GM18870 (cell line): ENCODE measurements around the gene FNDC4.

Experiments used
- ATAC-seq: cut with Tn5 transposase; IDR thresholded peaks from one replicate; pipeline ENCODE4 v1.9.1; 2021; ENCODE audit warnings: moderate library complexity; ENCODE audit not compliant: unreplicated experiment

The FNDC4 gene

GRCh38 chr2:27494284-27494943 lies 586 bp downstream of the FNDC4 start:
- ATAC-seq: no peak

DNA sequence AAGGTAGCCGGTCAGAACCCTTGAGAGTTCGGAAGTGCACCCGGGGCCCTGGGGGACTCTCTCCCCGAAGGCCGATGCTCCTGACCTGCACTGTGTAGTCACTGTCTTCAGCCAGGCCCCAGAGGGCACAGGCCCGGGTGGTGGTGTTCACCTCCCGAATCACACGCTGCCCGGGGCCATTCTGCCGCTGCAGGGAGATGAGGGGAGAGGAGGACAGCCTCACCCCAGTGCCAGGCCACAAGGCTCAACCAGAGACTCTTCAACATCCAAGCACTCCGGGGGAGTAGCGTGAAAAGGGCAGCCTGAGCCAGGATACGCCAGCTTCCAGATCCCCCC lies 1.1 kb downstream of the FNDC4 start:
- no peak for ATAC-seq

DNA sequence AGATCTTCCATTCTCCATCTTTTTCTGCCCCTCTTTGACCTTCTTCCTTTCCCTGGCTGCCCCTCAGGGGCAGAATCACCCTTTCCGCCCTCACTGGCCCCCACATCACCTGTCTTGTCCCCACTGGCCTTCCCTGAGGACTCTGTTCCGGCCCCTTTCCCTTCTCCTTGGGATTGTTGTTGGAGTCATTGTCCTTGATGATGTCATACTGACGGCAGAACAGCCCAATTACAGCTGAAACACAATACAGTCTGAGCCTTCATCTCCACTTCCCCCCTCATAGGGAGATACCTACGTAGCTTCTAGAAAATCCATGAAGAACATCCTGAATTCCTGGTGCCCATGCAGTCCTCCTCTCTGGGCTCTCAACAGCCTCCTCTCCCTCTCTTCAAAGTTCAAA lies 2.4 kb downstream of the FNDC4 start:
- ATAC-seq: no peak

DNA sequence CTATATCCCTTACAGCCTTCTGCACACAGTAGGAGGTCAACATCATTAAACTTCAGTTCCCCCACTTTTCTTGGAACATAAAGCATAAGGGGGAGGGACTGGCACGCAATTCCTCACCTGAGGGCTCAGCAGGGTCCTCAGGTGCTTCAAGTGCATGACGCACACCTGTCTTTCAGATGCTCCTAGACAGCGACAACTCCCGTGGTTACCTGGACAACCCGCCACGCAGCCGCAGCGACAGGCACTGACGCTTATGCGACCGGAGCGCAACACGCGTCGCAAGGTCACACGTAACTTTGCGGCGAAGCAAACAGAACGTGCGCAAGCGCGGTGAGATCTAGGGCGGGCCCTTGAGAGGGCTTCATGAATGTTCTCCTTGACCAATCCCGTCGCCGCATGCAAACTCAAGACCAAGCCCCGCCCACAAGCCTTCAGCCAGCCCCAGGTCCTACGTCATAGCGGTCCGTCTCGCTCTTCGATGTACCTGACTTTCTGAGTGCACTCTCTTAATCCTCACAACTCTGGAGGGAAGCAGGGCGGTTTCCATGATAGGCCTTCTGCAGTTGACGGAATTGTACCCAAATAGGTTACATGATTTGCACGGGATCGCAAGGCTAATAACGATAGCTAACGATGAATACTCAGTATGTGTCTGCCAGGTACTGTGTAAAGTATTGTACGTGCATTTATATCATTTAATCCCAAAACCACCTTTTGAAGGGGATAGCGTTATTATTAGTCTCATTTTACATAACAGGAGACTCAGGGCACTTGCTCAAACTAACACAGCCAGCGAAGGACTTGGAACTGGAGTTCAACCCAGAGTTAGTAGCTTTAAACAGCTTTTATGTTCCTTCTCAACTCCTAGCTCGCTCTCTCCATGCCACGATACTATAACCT lies 5.3 kb downstream of the FNDC4 start, which contains the start of gene IFT172:
Gene IFT172, minus strand, starts transcription at position 246 of the 900 bp plus-strand sequence. Its CDS starts 90 bp downstream, at position 156.
- peak; percentile 92 for ATAC-seq

DNA sequence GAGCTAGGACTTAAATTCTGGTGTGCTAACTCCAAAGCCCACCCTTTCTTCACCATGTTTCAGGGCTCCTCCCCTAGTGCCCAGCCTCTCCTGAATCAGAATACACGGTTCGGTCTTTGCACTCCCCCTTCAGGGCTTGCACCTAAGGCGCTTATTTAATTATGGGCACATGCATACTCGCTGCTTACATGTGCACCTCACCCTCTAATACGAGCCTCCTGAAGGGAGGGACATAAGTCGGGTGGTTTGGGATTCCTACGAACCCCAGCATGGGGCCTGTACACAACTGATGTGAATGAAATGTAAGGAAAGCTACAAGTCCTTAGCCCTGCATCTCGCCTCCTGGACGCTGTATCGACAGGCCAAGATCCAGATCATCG lies 5.9 kb downstream of the FNDC4 start:
- peak; percentile 10 for ATAC-seq

- ATAC-seq: no peak
Measured at GRCh38 chr2:27485496-27485895, 9.5 kb downstream of the FNDC4 start.

DNA sequence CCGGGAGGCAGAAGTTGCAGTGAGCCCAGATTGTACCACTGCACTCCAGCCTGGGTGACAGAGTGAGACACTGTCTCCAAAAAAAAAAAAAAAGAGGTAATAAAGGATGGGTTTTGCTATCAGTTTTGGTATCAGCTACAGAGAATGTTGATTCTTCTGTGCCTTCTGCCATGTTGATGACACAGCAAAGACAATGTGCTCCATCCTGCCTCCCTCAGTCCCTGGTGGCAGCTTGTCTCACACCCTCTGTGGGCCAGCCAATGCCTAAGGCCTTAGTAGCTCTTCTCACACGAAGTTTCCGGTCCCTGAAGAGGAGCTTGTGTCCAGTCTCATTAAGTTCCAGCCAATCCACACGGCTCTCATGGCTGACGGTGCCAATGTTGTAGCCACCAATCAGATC lies 23.0 kb downstream of the FNDC4 start:
- no peak for ATAC-seq

DNA sequence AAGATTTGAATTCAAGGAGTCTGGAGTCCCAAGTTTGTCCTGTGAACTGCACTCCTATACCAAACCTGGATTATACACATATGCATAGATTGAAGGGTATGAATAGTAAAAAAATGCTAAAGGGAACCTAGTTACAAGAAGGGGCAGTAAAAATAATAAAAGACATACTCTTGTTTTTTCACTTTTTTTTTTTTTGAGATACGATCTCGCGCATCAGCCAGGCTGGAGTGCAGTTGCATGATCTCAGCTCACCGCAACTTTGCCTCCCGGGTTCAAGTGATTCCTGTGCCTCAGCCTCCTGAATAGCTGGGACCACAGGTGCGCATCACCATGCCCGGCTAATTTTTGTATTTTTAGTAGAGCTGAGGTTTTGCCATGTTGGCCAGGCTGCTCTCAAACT lies 30.6 kb downstream of the FNDC4 start:
- no peak for ATAC-seq

- no peak for ATAC-seq
Measured at GRCh38 chr2:27461118-27461517, 33.9 kb downstream of the FNDC4 start.

DNA sequence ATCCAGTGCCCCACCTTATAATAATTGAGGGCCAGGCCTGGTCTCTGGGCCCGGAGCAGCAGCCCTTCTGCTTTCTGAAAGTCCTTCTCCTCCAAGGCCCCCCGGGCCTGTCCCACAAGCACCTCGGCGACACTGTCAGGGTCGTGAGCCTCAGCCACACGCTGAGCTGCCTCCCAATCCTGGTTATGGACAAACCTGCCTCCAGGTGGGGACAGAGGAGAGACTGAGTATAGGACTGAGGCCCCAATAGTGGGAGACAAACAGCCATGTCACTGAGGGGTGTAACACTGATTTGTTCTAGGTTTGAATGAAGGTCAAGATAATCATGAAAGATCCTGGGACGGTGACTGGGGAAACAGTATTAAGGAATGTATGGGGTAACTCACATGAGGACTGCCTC lies 41.0 kb downstream of the FNDC4 start:
- ATAC-seq: no peak

- ATAC-seq: no peak
Measured at GRCh38 chr2:27451095-27451494, 43.9 kb downstream of the FNDC4 start.

- ATAC-seq: no peak
Measured at GRCh38 chr2:27448381-27448780, 46.6 kb downstream of the FNDC4 start.

DNA sequence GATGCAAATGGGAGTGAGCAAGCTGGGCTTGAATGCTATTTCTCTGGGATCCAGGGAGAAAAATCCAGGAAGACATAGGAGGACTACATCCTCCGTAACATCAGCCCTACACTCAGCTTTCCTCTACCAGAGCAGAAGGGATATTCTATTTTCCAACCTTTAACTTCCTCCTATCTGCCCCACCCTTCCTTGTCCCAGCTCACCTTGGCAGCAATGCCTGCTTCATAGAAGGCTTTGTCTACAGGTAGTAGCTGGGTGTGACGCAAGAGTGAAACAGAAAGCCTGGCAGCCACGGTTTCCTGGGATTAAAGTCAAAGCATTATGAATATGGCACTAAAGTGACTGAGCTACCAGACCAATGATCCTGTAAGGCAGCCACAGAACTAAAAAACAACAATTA lies 48.9 kb downstream of the FNDC4 start:
- ATAC-seq: no peak

DNA sequence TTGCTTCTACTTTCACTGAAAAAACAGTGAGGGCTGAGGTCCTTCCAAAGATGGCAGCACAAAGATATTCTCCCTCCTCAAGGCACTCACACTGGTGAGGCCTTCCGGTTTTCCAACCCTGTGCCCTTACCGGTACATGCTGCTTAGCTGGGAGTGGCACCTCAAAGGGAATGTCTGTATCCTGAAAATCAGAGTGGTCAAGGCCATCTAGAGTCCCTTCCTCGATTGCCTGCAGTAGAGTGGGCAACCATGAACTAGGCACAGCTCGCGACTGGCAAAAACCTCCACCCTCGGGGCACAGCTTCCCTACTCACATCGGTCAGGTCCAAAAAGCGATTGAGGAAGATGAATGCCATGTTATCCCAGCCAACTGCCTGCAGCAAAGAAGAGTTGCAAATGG lies 49.4 kb downstream of the FNDC4 start:
- ATAC-seq: no peak

GRCh38 chr2:27445155-27445554 lies 49.8 kb downstream of the FNDC4 start:
- no peak for ATAC-seq

GRCh38 chr2:27442920-27443282 lies 52.1 kb downstream of the FNDC4 start:
- no peak for ATAC-seq

DNA sequence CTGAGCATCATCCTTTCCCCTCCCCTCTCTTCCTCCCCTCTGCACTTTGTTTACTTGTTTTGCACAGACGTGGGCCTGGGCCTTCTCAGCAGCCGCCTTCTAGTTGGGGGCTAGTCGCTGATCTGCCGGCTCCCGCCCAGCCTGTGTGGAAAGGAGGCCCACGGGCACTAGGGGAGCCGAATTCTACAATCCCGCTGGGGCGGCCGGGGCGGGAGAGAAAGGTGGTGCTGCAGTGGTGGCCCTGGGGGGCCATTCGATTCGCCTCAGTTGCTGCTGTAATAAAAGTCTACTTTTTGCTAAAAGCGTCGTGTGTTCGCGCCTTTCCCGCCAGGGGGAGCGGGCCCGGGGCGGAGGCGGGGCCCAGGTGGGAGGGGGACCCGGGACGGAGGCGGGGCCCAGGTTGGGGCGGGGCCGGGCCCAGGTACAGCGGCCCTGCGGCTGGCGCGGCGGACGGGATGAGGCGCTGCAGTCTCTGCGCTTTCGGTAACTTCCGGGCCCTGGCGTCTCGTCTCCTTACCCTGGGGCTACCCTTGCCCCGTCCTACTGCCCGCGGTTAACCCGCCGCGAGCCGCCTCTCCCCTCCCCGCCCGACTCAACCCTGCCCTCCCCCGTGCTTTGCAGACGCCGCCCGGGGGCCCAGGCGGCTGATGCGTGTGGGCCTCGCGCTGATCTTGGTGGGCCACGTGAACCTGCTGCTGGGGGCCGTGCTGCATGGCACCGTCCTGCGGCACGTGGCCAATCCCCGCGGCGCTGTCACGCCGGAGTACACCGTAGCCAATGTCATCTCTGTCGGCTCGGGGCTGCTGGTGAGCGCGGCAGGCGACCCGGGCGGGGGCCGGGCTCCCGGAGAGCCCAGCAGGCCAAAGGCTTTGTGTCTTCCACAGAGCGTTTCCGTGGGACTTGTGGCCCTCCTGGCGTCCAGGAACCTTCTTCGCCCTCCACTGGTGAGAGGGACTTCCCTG lies 52.8 kb downstream of the FNDC4 start, which contains the start of gene KRTCAP3:
Gene KRTCAP3, plus strand, starts transcription at position 424 of the 962 bp plus-strand sequence. Its CDS starts 32 bp downstream, at position 456.
- ATAC-seq: no peak
